Fibroblast of mammary gland (primary cell): ENCODE data around the gene AHNAK.
A peak's percentile ranks its signal among the peaks of the same experiment; 100 is the strongest.
"Not testable (repeated sequence)": the region's sequence is repeated elsewhere in the genome, so short reads cannot be mapped to it uniquely, and the experiment has no call there.

Experiments used
- DNase-seq: peaks from one replicate; pipeline ENCODE4 v3.0.0-alpha.2; 2010; ENCODE audit warnings: low read depth
- H3K4me3 ChIP-seq: 2 replicates; pipeline ENCODE4 v1.5.1; 2011; ENCODE audit warnings: low read depth, mild to moderate bottlenecking, low read length, moderate library complexity; ENCODE audit not compliant: control insufficient read depth
- TF ChIP-seq, protein P1 (sequence below): conservative IDR thresholded peaks from 2 replicates; pipeline ENCODE4 v1.5.1; 2011; ENCODE audit warnings: low read depth, low read length, inconsistent platforms; ENCODE audit not compliant: control insufficient read depth, insufficient read depth

Gene AHNAK

DNA sequence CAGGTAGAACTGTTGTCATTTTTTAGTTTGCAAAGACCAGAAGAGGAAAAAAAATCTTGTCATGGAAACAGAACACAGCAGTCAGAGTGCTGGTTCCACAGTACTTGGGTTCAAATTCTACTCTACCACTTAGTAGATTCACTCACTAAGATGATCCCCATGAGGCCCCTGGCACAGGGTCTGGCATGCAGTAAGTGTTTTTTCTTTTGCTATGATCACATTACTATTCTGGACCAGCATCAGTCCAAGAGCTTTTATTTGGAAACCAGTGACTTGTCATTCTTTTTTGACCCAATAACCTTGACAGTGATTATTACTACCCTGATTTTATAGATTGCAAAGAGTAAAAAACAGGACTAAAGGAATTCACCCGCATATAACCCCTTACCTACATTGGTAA, 23.0 kb upstream of the AHNAK start:
- no peak for DNase-seq
- TF ChIP-seq, protein P1, sequence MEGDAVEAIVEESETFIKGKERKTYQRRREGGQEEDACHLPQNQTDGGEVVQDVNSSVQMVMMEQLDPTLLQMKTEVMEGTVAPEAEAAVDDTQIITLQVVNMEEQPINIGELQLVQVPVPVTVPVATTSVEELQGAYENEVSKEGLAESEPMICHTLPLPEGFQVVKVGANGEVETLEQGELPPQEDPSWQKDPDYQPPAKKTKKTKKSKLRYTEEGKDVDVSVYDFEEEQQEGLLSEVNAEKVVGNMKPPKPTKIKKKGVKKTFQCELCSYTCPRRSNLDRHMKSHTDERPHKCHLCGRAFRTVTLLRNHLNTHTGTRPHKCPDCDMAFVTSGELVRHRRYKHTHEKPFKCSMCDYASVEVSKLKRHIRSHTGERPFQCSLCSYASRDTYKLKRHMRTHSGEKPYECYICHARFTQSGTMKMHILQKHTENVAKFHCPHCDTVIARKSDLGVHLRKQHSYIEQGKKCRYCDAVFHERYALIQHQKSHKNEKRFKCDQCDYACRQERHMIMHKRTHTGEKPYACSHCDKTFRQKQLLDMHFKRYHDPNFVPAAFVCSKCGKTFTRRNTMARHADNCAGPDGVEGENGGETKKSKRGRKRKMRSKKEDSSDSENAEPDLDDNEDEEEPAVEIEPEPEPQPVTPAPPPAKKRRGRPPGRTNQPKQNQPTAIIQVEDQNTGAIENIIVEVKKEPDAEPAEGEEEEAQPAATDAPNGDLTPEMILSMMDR: no peak
- H3K4me3 ChIP-seq: no peak overlapping the region

DNA sequence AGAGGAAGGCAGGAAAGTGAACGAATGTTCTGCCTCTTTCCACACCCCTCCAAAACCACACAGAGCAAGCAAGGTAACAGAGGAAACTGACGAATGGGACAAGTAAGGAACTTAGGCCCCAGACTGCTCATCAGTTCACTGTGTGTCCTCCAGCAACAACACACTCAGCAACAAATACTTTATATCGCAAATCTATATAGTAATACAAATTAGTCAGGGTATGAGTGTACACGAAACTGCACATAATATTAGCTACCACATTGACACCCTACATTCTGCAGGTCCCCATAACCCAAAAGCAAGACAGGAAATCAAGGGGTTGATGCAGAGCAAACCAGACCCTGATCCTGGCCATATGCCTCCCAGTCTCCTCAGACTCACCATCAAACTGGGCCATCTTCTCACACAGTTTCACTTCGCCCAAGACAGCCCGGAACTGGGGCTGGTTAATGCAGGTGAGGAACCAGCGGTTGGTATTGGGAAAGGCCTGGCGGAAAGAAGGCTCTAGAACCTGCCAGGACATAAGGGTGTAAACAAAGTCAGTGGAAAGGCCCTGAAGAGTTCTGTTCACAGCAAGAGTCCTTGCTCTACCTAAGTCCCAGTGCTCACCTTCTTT, 20.5 kb upstream of the AHNAK start:
- TF ChIP-seq, protein P1: no peak
- no peak overlapping the region for H3K4me3 ChIP-seq
- DNase-seq: no peak

DNA sequence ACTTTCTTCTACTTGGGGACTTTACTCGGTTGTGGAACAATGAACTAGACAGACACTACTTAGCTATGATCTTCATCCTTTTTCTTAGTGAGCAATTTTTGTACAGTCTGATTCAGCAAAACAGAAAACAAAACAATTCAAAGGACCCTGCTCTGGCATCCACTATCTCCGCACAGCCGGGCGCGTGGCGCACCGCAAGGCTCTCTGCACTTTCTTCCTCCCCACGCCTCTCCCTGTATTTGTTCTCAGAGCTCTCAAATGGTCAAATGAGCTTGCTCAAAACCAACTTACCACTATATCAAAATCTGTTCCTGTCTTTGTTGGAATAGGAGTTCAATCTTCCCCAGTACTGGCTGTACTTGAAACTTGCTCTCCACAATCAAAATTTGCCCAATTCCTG, 19.6 kb upstream of the AHNAK start:
- TF ChIP-seq, protein P1: no peak
- no peak overlapping the region for H3K4me3 ChIP-seq
- DNase-seq: no peak

DNA sequence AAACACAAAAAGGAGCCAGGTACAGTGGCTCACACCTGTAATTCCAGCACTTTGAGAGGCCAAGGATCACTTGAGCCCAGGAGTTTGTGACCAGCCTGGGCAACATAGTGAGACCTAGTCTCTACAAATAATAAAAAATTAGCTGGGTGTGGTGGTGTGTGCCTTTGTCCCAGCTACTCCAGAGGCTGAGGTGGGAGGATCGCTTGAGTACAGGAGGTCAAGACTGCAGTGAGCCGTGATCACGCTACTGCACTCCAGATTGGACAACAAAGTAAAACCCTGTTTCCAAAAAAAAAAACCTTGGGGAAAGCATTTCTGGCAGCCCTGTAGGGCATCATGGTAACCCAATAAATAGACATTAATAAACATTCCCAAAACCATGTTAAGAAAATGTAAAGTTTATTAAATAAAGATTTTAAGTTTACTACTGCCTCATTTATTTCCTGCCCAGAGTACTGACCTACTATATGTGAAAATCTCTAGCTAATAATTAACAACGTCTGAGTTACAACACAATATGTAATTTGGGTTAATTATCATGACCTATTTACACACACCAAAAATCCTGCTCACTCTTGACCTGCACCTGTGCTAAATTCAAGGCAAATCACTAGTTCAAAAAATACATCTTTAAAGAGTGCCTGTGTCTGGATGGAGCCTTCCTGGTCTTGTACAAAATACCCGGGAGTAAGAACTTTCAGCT, 18.6 kb upstream of the AHNAK start:
- TF ChIP-seq, protein P1: no peak
- DNase-seq: no peak
- no peak overlapping the region for H3K4me3 ChIP-seq

DNA sequence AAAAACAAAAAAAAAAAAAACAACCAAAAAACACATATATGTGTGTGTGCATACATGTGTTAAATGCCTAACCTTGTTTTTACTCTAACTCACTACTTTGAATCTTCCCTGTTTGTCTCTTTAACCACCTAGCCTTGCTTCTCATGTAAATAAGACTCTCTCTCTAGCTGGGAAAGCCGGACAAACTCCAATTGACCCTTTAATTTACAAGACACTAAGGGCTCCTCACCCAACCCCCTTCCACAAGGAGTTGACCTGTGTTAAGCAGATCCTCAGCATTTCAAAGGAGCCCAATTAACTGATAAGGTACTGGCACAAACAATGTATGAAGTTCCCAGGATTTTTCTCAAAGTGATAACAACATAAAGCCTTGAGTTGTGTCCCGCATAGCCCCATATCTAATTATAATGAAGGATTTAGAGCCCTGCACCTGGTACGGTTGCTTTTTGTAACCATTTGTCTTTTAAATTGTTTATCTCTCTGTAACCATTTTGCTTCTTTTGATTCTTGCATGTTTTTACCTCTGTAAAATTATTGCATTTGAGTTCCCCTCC, 15.1 kb upstream of the AHNAK start:
- H3K4me3 ChIP-seq, DNase-seq: not testable (repeated sequence)

DNA sequence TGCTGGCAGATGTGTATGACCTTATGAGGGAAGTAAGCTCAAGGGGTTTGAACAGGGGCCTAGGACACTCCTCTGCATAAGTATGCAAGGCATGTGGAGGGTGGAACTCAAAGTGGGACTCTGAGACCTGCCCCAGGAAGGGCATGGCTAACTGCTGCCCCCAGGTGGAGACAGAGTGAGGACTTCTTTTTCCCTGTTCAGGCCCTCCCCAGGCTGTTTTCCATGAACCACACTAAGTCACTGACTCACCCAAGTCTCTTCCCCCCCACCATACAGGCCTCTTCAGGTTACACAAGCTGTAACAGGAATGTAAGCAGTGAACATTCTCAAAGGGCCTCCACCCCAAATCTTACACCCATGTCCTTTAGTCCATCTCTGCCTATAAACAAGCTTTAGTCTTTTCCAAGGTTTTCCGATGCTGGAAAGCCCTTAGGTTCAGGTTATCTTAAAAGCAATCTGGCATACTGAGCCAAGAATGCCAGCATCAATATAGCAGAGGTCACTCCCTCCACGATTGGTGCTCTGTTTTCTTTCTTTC, 14.0 kb upstream of the AHNAK start:
- no peak overlapping the region for H3K4me3 ChIP-seq
- peak; percentile 98 for DNase-seq
- TF ChIP-seq, protein P1: peak; percentile 98

DNA sequence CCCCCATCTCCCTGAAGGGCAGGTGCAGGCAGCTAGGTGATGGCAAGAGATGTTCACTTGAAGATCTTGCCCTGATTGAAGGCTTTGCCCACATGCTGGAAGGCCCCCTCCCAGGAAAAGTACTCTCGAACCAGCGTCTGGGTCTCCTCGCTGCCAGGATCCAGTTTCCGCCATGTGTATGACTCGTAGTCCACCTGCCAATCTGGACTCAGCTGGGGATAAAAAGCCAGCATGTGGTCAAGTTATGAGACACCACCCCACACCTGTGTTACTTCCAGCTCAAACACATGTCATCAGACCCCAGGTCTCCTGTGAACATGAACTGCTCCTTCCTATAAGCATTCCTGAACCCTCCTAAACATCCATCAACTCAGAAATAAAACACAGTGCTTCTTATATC, 13.0 kb upstream of the AHNAK start:
- H3K4me3 ChIP-seq, DNase-seq: not testable (repeated sequence)
